Measurements from ENCODE around the gene INPP5A. TPM values are rescaled to one million over a fixed set of nuclear protein-coding genes. Genes with fewer than 3 reads are reported as not detected.

The INPP5A gene
- total and polyA plus RNA-seq, 2 of the 13 experiments (the other 11 are each of a cell fraction or from before 2014, with no cell fraction given): 17.5 to 37.9 TPM

GRCh38 chr10:132774902-132775863, 237.6 kb downstream of the INPP5A start:
- Histone ChIP-seq H3K4me2 (ENCODE audit: low read depth, low read length) (no peak overlapping the region), H2AFZ (ENCODE audit: low read length) (no peak overlapping the region), H3K4me1 (ENCODE audit: insufficient read depth, low read length) (peaks cover 12% of the 10 kb centered on the region), H3K27me3 (ENCODE audit: control insufficient read depth in 1 of 2, insufficient read depth in 2 of 2, low read length in 2 of 2) (no peaks in the 10 kb centered on the region), H4K20me1 (ENCODE audit: insufficient read depth, low read length) (no peaks in the 10 kb centered on the region), H3K9ac (ENCODE audit: insufficient read depth, low read depth, low read length) (no peak overlapping the region), H3K4me3 (replicated peaks in 1 of 3; ENCODE audit: insufficient read depth in 1 of 3, low read depth in 2 of 3, low read length in 3 of 3) (no peak overlapping the region; a peak in 1 of 6 replicates), H3K27ac (ENCODE audit: extremely low read length, insufficient read depth, low read length) (no peak overlapping the region), H3K36me3 (replicated peaks in 1 of 2; ENCODE audit: control insufficient read depth in 1 of 2, insufficient read depth in 2 of 2, low read length in 2 of 2) (no peaks in the 10 kb centered on the region), H3K79me2 (ENCODE audit: insufficient read depth, low read length) (no peaks in the 10 kb centered on the region), H3K9me3 (ENCODE audit: low read length) (no peaks in the 10 kb centered on the region)
- WGBS (ENCODE audit: low lambda C conversion rate): 83% methylated on average over 15 of the region's 22 CpGs
- ATAC-seq: no peak
- POLR2A ChIA-PET: no interaction called here
- no peak for DNase-seq (ENCODE audit: low spot score)
- intact Hi-C loops (cut with micrococcal nuclease; ENCODE audit: unreplicated experiment) (no loop called here), in situ Hi-C loops (cut with HindIII; ENCODE audit: extremely low pct_ligation_motif_present, low pct_unique_long_range_greater_than_20kb) (no loop called here)
- CTCF ChIA-PET (ENCODE audit: low intra/inter-chr PET ratio, low total read pairs): no interaction called here
- no TSS peak for BruUV-seq (replicated peaks)
- TF ChIP-seq NCOA1 (CRISPR knock-in tag; IDR thresholded peaks at IDR 0.05) (no peak), HNRNPL (IDR thresholded peaks at IDR 0.05; ENCODE audit: low read depth, low read length) (0 out of 2 replicates have a peak, but pooled peaks have one; percentile 39), ZNF354B (CRISPR knock-in tag; IDR thresholded peaks at IDR 0.05) (no peak), ZNF768 (CRISPR knock-in tag; IDR thresholded peaks at IDR 0.05) (no peak), PCBP1 (IDR thresholded peaks at IDR 0.05; ENCODE audit: borderline replicate concordance, low read depth, low read length) (0 out of 2 replicates have a peak, but pooled peaks have one; percentile 72), MTA1 (CRISPR knock-in tag; IDR thresholded peaks at IDR 0.05; ENCODE audit: borderline replicate concordance) (no peak), SP5 (CRISPR knock-in tag; IDR thresholded peaks at IDR 0.05; ENCODE audit: borderline replicate concordance, low read depth) (no peak)
- no peak for FAIRE-seq

- TF ChIP-seq ZNF597 (CRISPR knock-in tag; IDR thresholded peaks at IDR 0.05) (no peak), HNF4G (IDR thresholded peaks at IDR 0.05; ENCODE audit: borderline replicate concordance, low read depth, low read length) (no peak), HNF4G (CRISPR knock-in tag; IDR thresholded peaks at IDR 0.05; ENCODE audit: borderline replicate concordance, low read depth) (no peak), SYNCRIP (IDR thresholded peaks at IDR 0.05; ENCODE audit: insufficient read depth, low read depth, low read length) (no peak), NR2F2 (IDR thresholded peaks at IDR 0.05; ENCODE audit: borderline replicate concordance, low read depth) (no peak)
- H3K36me3 ChIP-seq (replicated peaks in 1 of 2; ENCODE audit: control insufficient read depth in 1 of 2, insufficient read depth in 2 of 2, low read length in 2 of 2): no peaks in the 10 kb centered on the region
- ChIA-PET CTCF (ENCODE audit: low intra/inter-chr PET ratio, low total read pairs) (no interaction called here), POLR2A (no interaction called here)
- FAIRE-seq: no peak
- no peak overlapping the region for H3K4me2 ChIP-seq (ENCODE audit: low read depth, low read length)
- ATAC-seq: no peak
- no peak overlapping the region for H3K4me3 ChIP-seq (replicated peaks in 1 of 3; ENCODE audit: insufficient read depth in 1 of 3, low read depth in 2 of 3, low read length in 3 of 3)
- BruUV-seq (replicated peaks): no TSS peak
- in situ Hi-C loops (cut with HindIII; ENCODE audit: extremely low pct_ligation_motif_present, low pct_unique_long_range_greater_than_20kb): no loop called here
- H4K20me1 ChIP-seq (ENCODE audit: insufficient read depth, low read length): no peaks in the 10 kb centered on the region
- no peak overlapping the region for H3K27ac ChIP-seq (ENCODE audit: extremely low read length, insufficient read depth, low read length)
- intact Hi-C loops (cut with micrococcal nuclease; ENCODE audit: unreplicated experiment): no loop called here
- 98% methylated on average over 6 of the region's 18 CpGs for WGBS (ENCODE audit: low lambda C conversion rate)
- H3K79me2 ChIP-seq (ENCODE audit: insufficient read depth, low read length): no peaks in the 10 kb centered on the region
- H2AFZ ChIP-seq (ENCODE audit: low read length): no peak overlapping the region
- no peak overlapping the region for H3K9ac ChIP-seq (ENCODE audit: insufficient read depth, low read depth, low read length)
- H3K9me3 ChIP-seq (ENCODE audit: low read length): no peaks in the 10 kb centered on the region
- H3K4me1 ChIP-seq (ENCODE audit: insufficient read depth, low read length): peaks cover 12% of the 10 kb centered on the region
- H3K27me3 ChIP-seq (ENCODE audit: control insufficient read depth in 1 of 2, insufficient read depth in 2 of 2, low read length in 2 of 2): no peaks in the 10 kb centered on the region
- no peak for DNase-seq (ENCODE audit: low spot score)
Measured at GRCh38 chr10:132776186-132776585, 238.6 kb downstream of the INPP5A start.

Measured in HepG2 (cell line).